Measurements from ENCODE around the gene TMA7.

- no peak for TF ChIP-seq SP1 (IDR thresholded peaks at IDR 0.05)
- TF ChIP-seq EGR1 (IDR thresholded peaks at IDR 0.05; ENCODE audit: low read depth in 2 of 2): no peak
- no peak for TF ChIP-seq YY1 (IDR thresholded peaks at IDR 0.05)
- TF ChIP-seq, protein P1, sequence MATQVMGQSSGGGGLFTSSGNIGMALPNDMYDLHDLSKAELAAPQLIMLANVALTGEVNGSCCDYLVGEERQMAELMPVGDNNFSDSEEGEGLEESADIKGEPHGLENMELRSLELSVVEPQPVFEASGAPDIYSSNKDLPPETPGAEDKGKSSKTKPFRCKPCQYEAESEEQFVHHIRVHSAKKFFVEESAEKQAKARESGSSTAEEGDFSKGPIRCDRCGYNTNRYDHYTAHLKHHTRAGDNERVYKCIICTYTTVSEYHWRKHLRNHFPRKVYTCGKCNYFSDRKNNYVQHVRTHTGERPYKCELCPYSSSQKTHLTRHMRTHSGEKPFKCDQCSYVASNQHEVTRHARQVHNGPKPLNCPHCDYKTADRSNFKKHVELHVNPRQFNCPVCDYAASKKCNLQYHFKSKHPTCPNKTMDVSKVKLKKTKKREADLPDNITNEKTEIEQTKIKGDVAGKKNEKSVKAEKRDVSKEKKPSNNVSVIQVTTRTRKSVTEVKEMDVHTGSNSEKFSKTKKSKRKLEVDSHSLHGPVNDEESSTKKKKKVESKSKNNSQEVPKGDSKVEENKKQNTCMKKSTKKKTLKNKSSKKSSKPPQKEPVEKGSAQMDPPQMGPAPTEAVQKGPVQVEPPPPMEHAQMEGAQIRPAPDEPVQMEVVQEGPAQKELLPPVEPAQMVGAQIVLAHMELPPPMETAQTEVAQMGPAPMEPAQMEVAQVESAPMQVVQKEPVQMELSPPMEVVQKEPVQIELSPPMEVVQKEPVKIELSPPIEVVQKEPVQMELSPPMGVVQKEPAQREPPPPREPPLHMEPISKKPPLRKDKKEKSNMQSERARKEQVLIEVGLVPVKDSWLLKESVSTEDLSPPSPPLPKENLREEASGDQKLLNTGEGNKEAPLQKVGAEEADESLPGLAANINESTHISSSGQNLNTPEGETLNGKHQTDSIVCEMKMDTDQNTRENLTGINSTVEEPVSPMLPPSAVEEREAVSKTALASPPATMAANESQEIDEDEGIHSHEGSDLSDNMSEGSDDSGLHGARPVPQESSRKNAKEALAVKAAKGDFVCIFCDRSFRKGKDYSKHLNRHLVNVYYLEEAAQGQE (IDR thresholded peaks at IDR 0.05): no peak
- no peak for TF ChIP-seq CTCF (IDR thresholded peaks at IDR 0.05; ENCODE audit: low read depth, low read length, missing input control)
- TF ChIP-seq RAD21 (IDR thresholded peaks at IDR 0.05): no peak
- no peak for TF ChIP-seq RXRA (IDR thresholded peaks at IDR 0.05)
- no peak for TF ChIP-seq TAF1 (conservative IDR thresholded peaks at IDR 0.05)
- no peak for TF ChIP-seq JUND (IDR thresholded peaks at IDR 0.05)
These were observed 517 bp downstream of the TMA7 start for GRCh38 chr3:48440590-48440958.

Data from liver (tissue), 3 donors.